IMR-90 (cell line): ENCODE data around the gene ZAR1.

ENCODE experiments used
- BHLHE40 ChIP-seq: fragments of 150-350 bp; IDR thresholded peaks from 2 replicates; pipeline ENCODE4 v1.6.1; 2016; ENCODE audit warnings: mild to moderate bottlenecking, low read depth, low read length
- CEBPB ChIP-seq: IDR thresholded peaks from 2 replicates; pipeline ENCODE4 v1.6.1; 2012; ENCODE audit warnings: low read depth, low read length, improper control_type of control experiment
- CHD1 ChIP-seq: IDR thresholded peaks from 2 replicates; pipeline ENCODE4 v1.6.1; 2012; ENCODE audit warnings: low read depth, low read length, improper control_type of control experiment
- CTCF ChIP-seq: conservative IDR thresholded peaks from 2 replicates; pipeline ENCODE4 v1.5.1; 2012; ENCODE audit warnings: mild to moderate bottlenecking, low read depth, low read length, improper control_type of control experiment
- MAFK ChIP-seq: IDR thresholded peaks from 2 replicates; pipeline ENCODE4 v1.6.1; 2012; ENCODE audit warnings: low read depth, low read length, improper control_type of control experiment
- MAZ ChIP-seq: IDR thresholded peaks from 2 replicates; pipeline ENCODE4 v1.6.1; 2012; ENCODE audit warnings: low read depth, mild to moderate bottlenecking, low read length, improper control_type of control experiment, moderate library complexity, borderline replicate concordance
- MXI1 ChIP-seq: IDR thresholded peaks from 2 replicates; pipeline ENCODE4 v1.6.1; 2012; ENCODE audit warnings: low read depth, mild to moderate bottlenecking, low read length, moderate library complexity, borderline replicate concordance
- POLR2A ChIP-seq: IDR thresholded peaks from 2 replicates; pipeline ENCODE4 v1.6.1; 2012; ENCODE audit warnings: mild to moderate bottlenecking, low read depth, low read length
- RAD21 ChIP-seq: IDR thresholded peaks from 2 replicates; pipeline ENCODE4 v1.6.1; 2012; ENCODE audit warnings: low read length, improper control_type of control experiment
- RCOR1 ChIP-seq: IDR thresholded peaks from 2 replicates; pipeline ENCODE4 v1.6.1; 2012; ENCODE audit warnings: mild to moderate bottlenecking, low read length, improper control_type of control experiment; ENCODE audit not compliant: insufficient replicate concordance
- RFX5 ChIP-seq: IDR thresholded peaks from 2 replicates; pipeline ENCODE4 v1.8.0; 2012; ENCODE audit warnings: low read depth, mild to moderate bottlenecking, low read length, moderate library complexity
- SMC3 ChIP-seq: fragments of 150-350 bp; IDR thresholded peaks from 2 replicates; pipeline ENCODE4 v1.6.1; 2016; ENCODE audit warnings: low read depth, mild to moderate bottlenecking, antibody characterized with exemption, low read length, moderate library complexity
- USF2 ChIP-seq: fragments of 150-350 bp; IDR thresholded peaks from 2 replicates; pipeline ENCODE4 v1.6.1; 2017; ENCODE audit warnings: mild to moderate bottlenecking, antibody characterized with exemption, low read length, low read depth

- no peak for TF ChIP-seq CTCF
- no peak for TF ChIP-seq MAFK
- no peak for TF ChIP-seq RCOR1
- TF ChIP-seq USF2 = no peak
- no peak for TF ChIP-seq MXI1
- TF ChIP-seq POLR2A = no peak
- TF ChIP-seq CHD1 = no peak
- no peak for TF ChIP-seq RAD21
- TF ChIP-seq CEBPB = no peak
- TF ChIP-seq BHLHE40 = no peak
- no peak for TF ChIP-seq MAZ
- no peak for TF ChIP-seq SMC3
- TF ChIP-seq RFX5 = no peak
Measured at GRCh38 chr4:48490012-48490679, at the start of gene ZAR1.
